SJCRH30 (cell line): ENCODE data around the gene KYNU. TPM values are rescaled to one million over a fixed set of nuclear protein-coding genes. Genes with fewer than 3 reads are reported as not detected.
"Not testable (repeated sequence)": the region's sequence is repeated elsewhere in the genome, so short reads cannot be mapped to it uniquely, and the experiment has no call there.

Experiments used
- DNase-seq, 2 experiments: peaks; one replicate each; pipeline ENCODE4 v3.0.0-alpha.2; 2015 to 2020
- H3K27ac ChIP-seq: fragments of 250-450 bp; sonication (Bioruptor Pico); 2 replicates; pipeline ENCODE4 v1.5.1; 2020; ENCODE audit warnings: mild to moderate bottlenecking, moderate library complexity
- H3K27me3 ChIP-seq: fragments of 250-450 bp; sonication (Bioruptor Pico); 2 replicates; pipeline ENCODE4 v1.5.1; 2020; ENCODE audit warnings: mild to moderate bottlenecking, moderate library complexity
- H3K36me3 ChIP-seq: fragments of 250-450 bp; sonication (Bioruptor Pico); 2 replicates; pipeline ENCODE4 v1.5.1; 2020; ENCODE audit warnings: mild to moderate bottlenecking, moderate library complexity
- H3K4me1 ChIP-seq: fragments of 250-450 bp; sonication (Bioruptor Pico); 2 replicates; pipeline ENCODE4 v1.5.1; 2020; ENCODE audit warnings: mild to moderate bottlenecking, moderate library complexity
- H3K4me3 ChIP-seq: fragments of 250-450 bp; sonication (Bioruptor Pico); 2 replicates; pipeline ENCODE4 v1.5.1; 2020; ENCODE audit warnings: mild to moderate bottlenecking, moderate library complexity
- H3K9me3 ChIP-seq: fragments of 250-450 bp; sonication (Bioruptor Pico); replicated peaks from 2 replicates; pipeline ENCODE4 v1.5.1; 2020; ENCODE audit warnings: mild to moderate bottlenecking, moderate library complexity
- total RNA-seq: library from RNA; depleted of rRNA; stranded (reverse); fragments of >200 nt; shearing (Covaris generic); gene quantifications from 2 replicates; pipeline ENCODE4 v1.2.3, GENCODE V29; 2014; rRNA removed

Gene KYNU
- 0.02 TPM in 1 of 2 replicates, not detected in the other for total RNA-seq

GRCh38 chr2:142877216-142877838 is at the start of gene KYNU:
TSS of gene KYNU (plus strand) at chr2:142877664. CDS start at chr2:142885368, 7,704 bp downstream.
- Histone ChIP-seq H3K36me3 (no peaks in the 10 kb centered on the region), H3K4me1 (no peaks in the 10 kb centered on the region), H3K4me3 (no peak within 1 kb of the TSS), H3K27me3 (no peaks in the 10 kb centered on the region), H3K27ac (no peak within 1 kb of the TSS), H3K9me3 (no peaks in the 10 kb centered on the region)
- no peak for DNase-seq

DNA sequence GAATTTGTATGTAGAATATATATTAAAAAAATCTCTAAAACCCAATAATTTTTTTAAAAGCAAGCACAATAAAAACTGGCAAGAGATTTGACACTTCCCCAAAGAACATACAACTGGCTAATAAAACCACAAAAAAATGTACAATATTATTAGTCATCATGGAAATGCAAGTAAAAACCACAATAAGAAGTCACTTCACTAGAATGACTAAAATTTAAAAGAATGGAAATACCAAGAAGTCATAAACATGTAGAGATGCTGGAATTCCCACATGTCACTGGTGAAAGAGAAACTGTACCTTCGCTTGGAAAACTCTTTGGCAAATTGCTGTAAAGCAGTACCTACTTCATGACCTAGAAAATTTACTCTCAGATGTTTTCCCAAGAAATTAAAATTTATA is 43.4 kb upstream of the KYNU start:
- no peak overlapping the region for H3K27ac ChIP-seq
- no peak overlapping the region for H3K4me3 ChIP-seq
- H3K36me3 ChIP-seq: no peaks in the 10 kb centered on the region
- no peaks in the 10 kb centered on the region for H3K27me3 ChIP-seq
- DNase-seq: no peak
- no peaks in the 10 kb centered on the region for H3K4me1 ChIP-seq
- H3K9me3 ChIP-seq: no peaks in the 10 kb centered on the region

- H3K4me3 ChIP-seq: no peak overlapping the region
- H3K27ac ChIP-seq: no peak overlapping the region
- no peaks in the 10 kb centered on the region for H3K9me3 ChIP-seq
- no peaks in the 10 kb centered on the region for H3K27me3 ChIP-seq
- DNase-seq: no peak
- H3K4me1 ChIP-seq: no peaks in the 10 kb centered on the region
- no peaks in the 10 kb centered on the region for H3K36me3 ChIP-seq
Observed at GRCh38 chr2:142840436-142840835, 37.0 kb upstream of the KYNU start.

DNA sequence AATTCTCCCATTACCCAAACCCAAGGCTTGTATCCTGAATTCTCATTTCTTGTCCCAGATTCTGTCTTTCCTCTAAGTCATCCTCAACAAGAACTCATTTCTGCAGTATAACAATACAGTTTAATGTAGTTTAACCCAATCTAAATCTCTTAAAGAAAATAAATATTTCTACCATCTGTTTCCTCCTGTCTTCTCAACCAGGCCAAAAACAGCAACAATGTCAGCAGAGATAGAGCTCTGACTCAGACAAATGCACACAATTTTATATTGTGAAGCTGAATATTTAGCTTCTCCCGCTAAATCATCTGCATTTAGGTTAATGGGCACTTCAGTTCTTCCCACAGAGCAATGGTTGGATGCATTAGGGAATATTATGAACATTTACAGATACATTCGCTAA is 35.7 kb upstream of the KYNU start:
- no peaks in the 10 kb centered on the region for H3K4me1 ChIP-seq
- H3K27ac ChIP-seq: no peak overlapping the region
- H3K27me3 ChIP-seq: no peaks in the 10 kb centered on the region
- DNase-seq: no peak
- H3K36me3 ChIP-seq: no peaks in the 10 kb centered on the region
- no peaks in the 10 kb centered on the region for H3K9me3 ChIP-seq
- no peak overlapping the region for H3K4me3 ChIP-seq

DNA sequence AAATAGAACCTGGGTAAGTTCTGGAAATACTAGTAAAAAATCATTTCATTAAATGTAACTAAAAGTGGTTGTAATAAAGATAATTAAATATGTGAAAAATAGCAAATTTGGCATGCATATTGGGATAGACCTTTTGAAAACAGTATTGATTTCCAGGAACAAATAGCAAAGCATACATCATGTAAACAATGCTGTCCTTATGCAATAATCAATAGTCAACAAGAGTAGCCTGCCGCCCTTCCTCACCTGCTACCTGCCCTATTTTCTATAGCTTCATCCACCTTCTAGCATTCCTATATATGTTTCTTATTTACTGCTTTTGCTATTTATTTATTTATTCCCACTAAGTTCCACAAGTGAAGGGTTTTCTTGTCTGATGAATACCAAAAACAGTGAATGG is 35.1 kb upstream of the KYNU start:
- Histone ChIP-seq H3K27me3 (no peaks in the 10 kb centered on the region), H3K36me3 (no peaks in the 10 kb centered on the region), H3K9me3 (no peaks in the 10 kb centered on the region), H3K4me1 (no peaks in the 10 kb centered on the region), H3K4me3 (no peak overlapping the region), H3K27ac (no peak overlapping the region)
- DNase-seq: no peak

DNA sequence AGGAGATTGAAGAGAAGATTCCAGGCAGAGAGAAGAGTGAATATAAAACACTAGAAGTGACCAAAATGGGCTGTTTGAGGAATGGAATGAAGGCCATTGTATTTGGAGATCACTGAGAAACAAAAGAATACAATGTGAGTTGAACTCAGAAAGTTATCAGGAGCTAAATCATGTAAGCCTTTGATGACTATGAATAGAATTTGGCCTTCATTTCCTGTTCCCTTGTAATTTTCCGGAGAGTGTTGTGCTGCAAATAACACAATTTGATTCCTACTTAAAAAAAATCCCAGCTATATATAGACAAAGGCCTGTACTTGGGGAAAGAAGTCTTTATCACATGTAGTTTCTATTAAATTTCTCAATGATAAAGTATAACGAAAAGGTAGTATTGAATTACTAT is 33.7 kb upstream of the KYNU start:
- Histone ChIP-seq H3K4me1 (no peaks in the 10 kb centered on the region), H3K27ac (no peak overlapping the region), H3K27me3 (no peaks in the 10 kb centered on the region), H3K9me3 (no peaks in the 10 kb centered on the region), H3K36me3 (no peaks in the 10 kb centered on the region), H3K4me3 (no peak overlapping the region)
- no peak for DNase-seq

GRCh38 chr2:142848023-142848606 is 29.3 kb upstream of the KYNU start:
- no peak overlapping the region for H3K4me3 ChIP-seq
- no peak for DNase-seq
- H3K4me1 ChIP-seq: no peaks in the 10 kb centered on the region
- H3K27ac ChIP-seq: no peak overlapping the region
- H3K27me3 ChIP-seq: no peaks in the 10 kb centered on the region
- H3K36me3 ChIP-seq: no peaks in the 10 kb centered on the region
- no peaks in the 10 kb centered on the region for H3K9me3 ChIP-seq

DNA sequence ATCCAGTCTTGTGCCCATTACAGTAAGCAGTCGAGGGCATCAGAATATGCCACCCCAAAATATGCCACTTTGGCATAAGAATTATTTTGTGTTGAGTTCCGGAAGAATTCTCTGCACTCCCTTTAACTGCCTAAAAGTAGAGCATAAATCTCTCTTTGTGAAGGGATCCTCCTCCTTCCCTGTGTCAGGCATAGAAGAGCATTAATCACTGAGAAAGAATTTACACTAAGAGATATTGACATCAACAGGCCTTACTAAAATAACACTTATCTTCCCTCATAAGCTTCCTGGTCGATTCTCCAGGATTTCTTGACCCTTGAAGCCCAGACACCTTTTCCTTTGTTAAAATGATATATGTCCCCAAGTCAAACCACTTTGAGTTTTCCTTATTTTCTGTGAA is 27.6 kb upstream of the KYNU start:
- Histone ChIP-seq H3K4me3 (no peak overlapping the region), H3K9me3 (no peaks in the 10 kb centered on the region), H3K4me1 (no peaks in the 10 kb centered on the region), H3K27me3 (0 out of 2 replicates have a peak, but pooled peaks cover 2% of the 10 kb centered on the region), H3K36me3 (no peaks in the 10 kb centered on the region), H3K27ac (no peak overlapping the region)
- no peak for DNase-seq

DNA sequence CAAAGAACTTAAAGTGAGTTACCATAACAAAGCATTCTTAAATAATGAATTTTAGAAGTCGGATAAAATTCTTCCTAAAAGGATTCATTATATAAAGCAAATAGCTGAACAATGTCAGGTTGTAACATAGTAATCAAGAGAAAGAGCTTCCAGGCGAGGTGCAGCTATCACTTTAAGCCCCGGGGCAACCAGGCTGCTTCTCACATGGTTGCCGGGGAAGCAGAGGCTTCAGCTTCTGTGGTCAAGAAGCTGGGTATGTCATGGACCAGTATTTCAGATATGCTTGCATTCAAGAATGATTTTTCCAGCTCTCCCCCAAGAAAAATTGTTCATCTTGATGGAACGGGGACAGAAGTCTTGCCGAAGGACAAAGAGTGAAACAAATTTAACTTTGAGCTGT is 23.6 kb upstream of the KYNU start:
- H3K27ac ChIP-seq: no peak overlapping the region
- H3K9me3 ChIP-seq: no peaks in the 10 kb centered on the region
- H3K36me3 ChIP-seq: no peaks in the 10 kb centered on the region
- no peak overlapping the region for H3K4me3 ChIP-seq
- 0 out of 2 replicates have a peak, but pooled peaks cover 2% of the 10 kb centered on the region for H3K27me3 ChIP-seq
- no peaks in the 10 kb centered on the region for H3K4me1 ChIP-seq
- DNase-seq: no peak

DNA sequence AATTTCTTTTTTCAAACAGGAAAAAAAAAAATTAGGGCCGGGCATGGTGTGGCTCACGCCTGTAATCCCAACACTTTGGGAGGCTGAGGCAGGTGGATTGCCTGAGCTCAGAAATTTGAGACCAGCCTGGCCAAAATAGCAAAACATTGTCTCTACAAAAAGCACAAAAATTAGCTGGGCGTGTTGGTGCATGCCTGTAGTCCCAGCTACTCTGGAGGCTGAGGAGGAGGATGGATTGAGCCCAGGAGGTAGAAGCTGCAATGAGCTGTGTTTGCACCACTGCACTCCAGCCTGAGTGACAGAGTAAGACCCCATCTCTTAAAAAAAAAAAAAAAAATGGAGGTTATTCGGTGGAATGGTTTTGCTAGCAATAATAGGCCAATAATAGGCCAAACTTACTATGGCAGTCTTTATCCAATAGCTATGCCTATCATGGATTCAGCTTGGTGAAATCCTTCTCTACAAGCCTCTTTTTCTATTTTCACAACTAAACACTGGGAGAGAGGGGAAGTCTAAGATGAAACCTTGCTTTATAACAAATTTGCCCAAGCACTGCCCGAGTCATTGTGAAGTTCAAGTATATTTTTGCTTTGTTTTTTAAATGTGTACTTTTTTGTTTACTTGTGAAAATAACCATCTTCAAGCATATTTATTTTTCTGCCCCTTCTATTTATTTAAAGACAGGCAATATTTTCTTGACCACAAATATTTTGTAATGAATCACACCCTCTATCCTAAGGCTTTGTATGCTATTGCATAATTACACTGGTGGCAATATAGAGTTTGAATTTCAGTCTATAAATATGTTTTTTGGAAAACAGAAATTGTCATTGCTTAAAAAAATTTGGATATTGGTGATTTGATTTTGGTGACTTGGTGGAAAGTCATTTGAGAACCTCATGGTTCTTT is 20.0 kb upstream of the KYNU start:
- 0 out of 2 replicates have a peak, but pooled peaks cover 2% of the 10 kb centered on the region for H3K27me3 ChIP-seq
- no peaks in the 10 kb centered on the region for H3K9me3 ChIP-seq
- no peaks in the 10 kb centered on the region for H3K4me1 ChIP-seq
- no peaks in the 10 kb centered on the region for H3K36me3 ChIP-seq
- H3K4me3 ChIP-seq: no peak overlapping the region
- DNase-seq: no peak
- H3K27ac ChIP-seq: no peak overlapping the region

GRCh38 chr2:142858961-142859360 is 18.5 kb upstream of the KYNU start:
- Histone ChIP-seq H3K4me1 (no peaks in the 10 kb centered on the region), H3K9me3 (no peaks in the 10 kb centered on the region), H3K27me3 (0 out of 2 replicates have a peak, but pooled peaks cover 2% of the 10 kb centered on the region), H3K27ac (no peak overlapping the region), H3K4me3 (no peak overlapping the region), H3K36me3 (no peaks in the 10 kb centered on the region)
- no peak for DNase-seq

DNA sequence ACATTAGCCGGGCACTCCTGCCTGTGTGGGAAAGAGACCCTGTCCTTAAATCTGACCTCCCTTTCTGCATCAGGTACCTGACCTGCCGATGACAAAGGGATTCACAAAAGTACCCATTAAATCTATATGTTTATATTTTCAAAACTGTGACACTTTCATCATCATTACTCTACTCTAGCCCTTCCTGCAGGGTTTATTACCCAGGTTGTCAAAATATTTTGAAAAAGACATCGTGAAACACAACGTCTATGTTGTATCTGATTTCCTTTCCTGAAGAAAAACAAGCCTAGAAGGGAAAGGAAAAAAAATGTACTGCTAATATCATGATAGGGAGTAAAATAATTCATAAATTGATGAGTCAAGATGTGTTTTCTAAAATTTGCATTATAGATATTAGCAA is 15.2 kb upstream of the KYNU start:
- no peak for DNase-seq
- no peak overlapping the region for H3K27ac ChIP-seq
- no peaks in the 10 kb centered on the region for H3K9me3 ChIP-seq
- no peaks in the 10 kb centered on the region for H3K36me3 ChIP-seq
- H3K4me1 ChIP-seq: no peaks in the 10 kb centered on the region
- H3K4me3 ChIP-seq: no peak overlapping the region
- no peaks in the 10 kb centered on the region for H3K27me3 ChIP-seq

DNA sequence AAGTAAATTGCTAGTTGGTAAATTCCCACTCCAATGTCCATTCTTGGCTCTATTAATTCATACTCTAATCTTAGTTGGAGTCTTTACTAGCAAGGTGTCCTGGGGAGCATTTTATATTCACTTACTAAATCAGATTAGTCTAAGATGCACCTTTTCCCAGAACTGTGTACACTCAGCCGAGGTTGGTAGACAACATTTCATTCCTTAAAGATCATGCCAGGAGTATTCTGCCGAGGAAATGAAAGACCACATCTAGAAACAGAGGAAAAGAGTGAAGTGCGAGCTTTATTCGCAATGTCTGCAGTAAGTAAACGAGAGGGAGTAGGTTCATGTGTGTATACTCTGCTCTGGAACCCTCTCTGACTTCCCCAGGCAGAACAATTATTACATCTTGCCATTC is 14.6 kb upstream of the KYNU start:
- H3K4me1 ChIP-seq: no peaks in the 10 kb centered on the region
- no peaks in the 10 kb centered on the region for H3K27me3 ChIP-seq
- no peaks in the 10 kb centered on the region for H3K36me3 ChIP-seq
- no peak for DNase-seq
- H3K27ac ChIP-seq: no peak overlapping the region
- H3K9me3 ChIP-seq: no peaks in the 10 kb centered on the region
- H3K4me3 ChIP-seq: no peak overlapping the region

DNA sequence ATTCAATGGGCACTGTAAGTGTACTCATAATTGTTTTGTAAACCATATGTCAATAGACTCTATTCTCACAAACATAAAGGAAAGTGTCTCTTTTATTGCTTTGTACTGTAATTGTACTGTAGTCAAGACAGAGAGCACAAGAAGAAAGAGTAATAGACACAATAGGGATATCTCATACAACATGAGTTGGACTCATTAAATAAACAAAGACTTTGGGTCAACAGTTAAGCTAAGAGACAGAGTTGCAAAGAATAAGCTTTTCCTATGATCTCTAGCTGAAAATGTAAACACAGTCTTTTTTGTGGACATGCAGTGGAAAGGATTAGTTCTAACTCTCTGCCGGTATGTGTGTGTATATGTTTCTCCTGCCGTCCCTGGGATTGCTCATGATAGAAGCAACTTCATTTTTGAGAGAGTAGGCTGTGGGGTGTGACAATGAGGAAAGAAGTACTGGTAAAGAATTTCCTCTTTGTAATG is 13.9 kb upstream of the KYNU start:
- Histone ChIP-seq H3K36me3 (no peaks in the 10 kb centered on the region), H3K27ac (no peak overlapping the region), H3K9me3 (no peaks in the 10 kb centered on the region), H3K4me3 (no peak overlapping the region), H3K4me1 (no peaks in the 10 kb centered on the region), H3K27me3 (no peaks in the 10 kb centered on the region)
- DNase-seq: no peak

- not testable (repeated sequence) for H3K4me3 ChIP-seq, H3K4me1 ChIP-seq, H3K36me3 ChIP-seq, H3K9me3 ChIP-seq, DNase-seq, H3K27ac ChIP-seq, H3K27me3 ChIP-seq
Observed at GRCh38 chr2:142864605-142865004, 12.9 kb upstream of the KYNU start.
